NCI-H446 treated with DMSO at 0.1 percent for 48 hours (cell line): ENCODE measurements around the gene TMEM266.

Experiments used
- DNase-seq: peaks from one replicate; lab custom pipeline; 2025; lab: John Stamatoyannopoulos, UW

Gene TMEM266

GRCh38 chr15:76134537-76134936 is 74.8 kb downstream of the TMEM266 start:
- no peak for DNase-seq

GRCh38 chr15:76135516-76135915 is 75.7 kb downstream of the TMEM266 start:
- DNase-seq = no peak

DNA sequence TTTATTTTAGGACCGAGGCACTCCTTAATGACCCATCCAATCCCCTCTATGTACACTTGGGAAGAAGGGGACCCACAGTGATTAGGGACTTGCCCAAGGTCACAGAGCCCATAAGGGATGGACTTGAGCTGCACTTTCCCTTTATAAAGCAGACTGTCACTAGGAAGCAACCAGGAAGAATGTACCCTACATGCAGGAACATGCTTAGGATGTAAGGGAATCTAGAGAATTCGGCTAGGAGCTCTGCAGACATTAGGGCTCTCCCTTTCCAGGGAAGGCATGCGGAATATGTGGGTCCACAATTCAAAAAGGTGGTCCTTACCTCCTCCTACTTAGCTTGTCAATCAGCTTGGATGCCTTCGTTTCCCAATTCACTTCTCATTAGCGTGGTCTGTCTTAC is 78.7 kb downstream of the TMEM266 start:
- DNase-seq = no peak

GRCh38 chr15:76139368-76140073 is 79.7 kb downstream of the TMEM266 start:
- no peak for DNase-seq

DNA sequence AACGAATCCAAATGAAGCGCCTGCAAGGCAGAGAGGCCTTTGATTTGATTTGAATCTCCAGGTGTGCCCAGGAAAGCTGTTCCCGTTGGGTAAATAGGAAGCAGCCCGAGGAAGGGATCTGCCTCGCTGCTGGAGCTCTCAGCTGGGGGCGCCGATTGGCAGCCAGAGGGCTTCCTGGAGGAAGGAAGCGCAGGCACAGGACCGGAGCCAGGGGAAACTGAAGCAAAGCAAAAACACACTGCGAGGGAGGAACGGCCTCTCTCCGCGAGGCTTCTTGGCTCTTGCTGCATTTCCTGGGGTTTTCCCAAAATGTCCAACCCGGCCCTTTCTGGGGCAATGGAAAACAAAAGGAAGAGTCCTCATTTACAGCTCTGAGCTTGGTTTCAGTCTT is 80.3 kb downstream of the TMEM266 start:
- DNase-seq = no peak

GRCh38 chr15:76146812-76147211 is 87.0 kb downstream of the TMEM266 start:
- DNase-seq = no peak

GRCh38 chr15:76147906-76148570 is 88.3 kb downstream of the TMEM266 start:
- DNase-seq = no peak

GRCh38 chr15:76149291-76149915 is 89.6 kb downstream of the TMEM266 start:
- DNase-seq = no peak

DNA sequence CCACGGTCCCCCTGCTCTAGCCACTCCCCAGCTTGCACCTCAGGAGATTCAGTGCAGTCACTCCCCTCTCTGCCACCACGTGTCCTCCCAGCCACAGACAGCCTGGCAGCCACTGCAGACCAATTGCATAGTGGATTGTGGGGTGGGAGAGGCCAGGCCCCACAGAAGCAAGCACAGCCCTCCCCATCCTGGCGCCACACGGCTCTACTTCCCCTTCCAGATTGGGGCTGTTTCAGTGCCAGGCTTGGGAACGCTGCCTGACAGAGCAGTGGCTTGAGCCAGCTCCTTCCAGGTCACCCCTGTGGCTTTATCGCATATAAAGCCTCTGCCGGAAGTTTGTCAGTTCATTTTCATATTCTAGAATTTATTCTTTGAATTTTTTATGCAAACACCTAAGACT is 90.7 kb downstream of the TMEM266 start:
- DNase-seq = peak; percentile 68

DNA sequence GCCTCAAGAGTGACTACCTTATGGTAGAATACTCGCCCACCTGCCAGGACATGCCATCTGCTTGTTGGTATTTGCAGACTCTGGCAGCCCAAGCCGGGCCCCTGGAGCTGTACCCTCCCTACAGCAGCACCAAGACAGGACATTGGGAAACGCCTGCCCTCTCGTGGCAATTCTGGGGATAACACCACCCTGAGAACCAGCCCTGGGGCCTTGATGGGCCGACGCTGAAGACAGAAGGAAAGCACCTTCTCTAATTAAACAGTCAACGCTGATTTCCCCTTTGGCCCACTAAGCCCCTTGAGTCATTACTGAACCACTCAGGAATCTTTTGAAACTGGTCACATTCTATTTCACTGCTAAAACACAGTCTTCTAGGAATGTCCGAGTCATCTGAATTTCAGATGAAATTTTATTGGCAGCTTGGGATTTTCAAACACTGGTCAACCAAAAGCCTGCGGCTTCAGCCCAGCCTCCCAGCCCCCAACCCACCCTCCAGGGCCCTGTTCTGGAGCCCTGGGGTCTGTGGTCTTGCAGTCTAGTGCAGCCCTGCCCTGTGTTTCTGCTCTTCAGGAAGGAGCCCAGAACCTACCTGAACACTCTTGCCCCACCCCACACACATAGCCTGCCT is 91.3 kb downstream of the TMEM266 start:
- DNase-seq = peak; percentile 70

DNA sequence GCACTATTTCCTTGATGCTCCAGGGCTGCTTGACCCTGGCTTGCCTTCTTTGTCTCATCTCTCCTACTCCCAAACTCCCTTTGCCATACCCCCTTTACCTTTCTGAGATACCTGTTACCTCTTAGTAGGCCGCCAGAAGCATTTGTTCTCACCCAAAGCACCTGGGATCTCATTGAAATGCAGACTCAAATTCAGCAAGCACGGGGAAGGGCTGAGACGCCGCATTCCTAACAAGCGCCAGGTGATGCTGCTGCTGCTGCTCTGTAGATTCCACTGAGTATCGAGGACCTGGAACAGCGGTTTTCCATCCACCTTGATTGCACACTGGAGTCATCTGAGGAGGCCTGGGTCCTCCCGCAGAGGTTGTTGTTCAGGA is 91.8 kb downstream of the TMEM266 start:
- no peak for DNase-seq

- DNase-seq = no peak
These were observed 92.4 kb downstream of the TMEM266 start for GRCh38 chr15:76152197-76152596.

- peak; percentile 39 for DNase-seq
These were observed 93.7 kb downstream of the TMEM266 start for GRCh38 chr15:76153241-76154197.

GRCh38 chr15:76155731-76156130 is 95.9 kb downstream of the TMEM266 start:
- no peak for DNase-seq

- DNase-seq = no peak
These were observed 98.4 kb downstream of the TMEM266 start for GRCh38 chr15:76158226-76158625.

DNA sequence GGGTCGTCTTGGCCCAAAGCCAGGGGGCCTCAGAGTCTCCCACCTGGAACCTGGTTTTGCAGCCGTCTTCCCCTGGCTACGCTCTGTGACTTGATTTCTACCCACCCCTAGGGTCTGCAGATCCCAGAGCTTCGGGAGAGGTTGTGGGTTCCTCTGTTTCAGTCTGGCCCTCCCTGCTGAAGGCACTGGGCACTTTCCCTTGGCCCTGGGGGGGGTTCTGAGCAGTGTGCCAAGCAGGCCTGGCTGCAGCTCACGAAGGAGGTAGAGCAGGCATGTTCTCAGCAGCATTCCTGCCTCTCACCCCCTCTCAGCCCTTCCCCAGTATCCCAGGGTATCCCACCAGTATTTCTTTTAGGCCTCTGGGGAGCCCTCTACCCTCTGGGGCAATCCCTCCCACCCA is 99.0 kb downstream of the TMEM266 start:
- DNase-seq = no peak

DNA sequence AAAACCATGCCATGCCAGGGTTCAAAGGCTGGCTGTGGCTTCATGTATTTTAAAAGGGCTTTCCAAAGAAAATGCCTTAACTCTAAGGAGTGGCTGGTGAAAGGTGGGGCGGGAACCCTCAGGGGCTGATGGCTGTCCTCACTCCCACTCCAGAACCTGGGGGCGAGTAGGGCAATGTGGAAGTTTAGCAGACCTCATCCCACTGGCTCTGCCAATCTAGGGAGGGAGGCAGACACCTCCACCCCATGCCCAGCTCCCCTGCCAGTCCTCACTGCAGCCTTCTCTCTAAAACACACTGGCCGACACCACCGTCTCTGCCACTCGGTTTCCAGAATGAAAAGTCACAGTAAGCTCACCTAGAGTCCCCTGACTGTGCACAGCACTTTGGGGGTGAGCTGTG is 99.5 kb downstream of the TMEM266 start:
- no peak for DNase-seq

GRCh38 chr15:76160426-76161152 is 100.8 kb downstream of the TMEM266 start:
- no peak for DNase-seq

DNA sequence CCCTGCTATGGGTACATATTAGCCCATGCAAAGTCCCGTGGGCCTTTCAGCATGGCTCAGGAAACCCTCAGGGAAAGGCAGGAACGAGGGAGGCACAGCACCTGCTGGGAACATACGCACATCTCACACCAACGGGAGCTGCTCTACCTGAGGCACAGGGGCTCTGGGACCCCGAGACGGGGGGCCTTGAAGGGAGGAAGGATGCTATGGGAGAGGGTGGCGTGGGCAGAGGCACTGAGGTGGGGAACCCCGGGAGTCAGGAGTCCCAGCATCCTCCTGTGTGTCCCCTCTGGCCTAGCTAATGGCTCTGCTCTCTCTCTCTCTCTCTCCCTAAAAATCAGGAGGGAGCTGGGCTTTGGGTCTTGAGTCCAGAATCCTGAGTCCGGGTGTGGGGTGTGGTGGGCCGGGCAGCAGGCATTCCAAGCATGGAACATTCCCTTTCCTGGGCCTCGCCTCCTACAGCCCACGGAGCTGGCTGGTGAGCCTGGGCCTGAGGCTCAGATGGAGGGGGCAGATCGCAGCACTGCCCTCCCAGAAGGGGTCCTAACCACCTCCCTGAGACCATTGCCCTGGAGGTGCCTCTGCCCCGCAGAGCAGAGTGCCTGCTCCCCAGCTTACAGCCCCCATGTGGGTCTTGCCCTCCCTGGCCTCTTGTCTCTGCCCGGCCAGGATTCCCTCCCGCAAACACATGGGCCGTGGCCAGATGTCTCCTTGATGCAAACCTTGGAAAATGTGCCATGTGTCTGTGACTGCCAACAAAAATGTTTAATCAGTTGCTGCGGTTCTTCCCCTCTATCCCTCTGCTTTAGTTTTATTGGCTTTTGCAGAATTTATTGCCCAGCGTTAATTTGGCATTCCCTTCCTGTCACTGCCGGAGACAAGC is 101.6 kb downstream of the TMEM266 start:
- no peak for DNase-seq

DNA sequence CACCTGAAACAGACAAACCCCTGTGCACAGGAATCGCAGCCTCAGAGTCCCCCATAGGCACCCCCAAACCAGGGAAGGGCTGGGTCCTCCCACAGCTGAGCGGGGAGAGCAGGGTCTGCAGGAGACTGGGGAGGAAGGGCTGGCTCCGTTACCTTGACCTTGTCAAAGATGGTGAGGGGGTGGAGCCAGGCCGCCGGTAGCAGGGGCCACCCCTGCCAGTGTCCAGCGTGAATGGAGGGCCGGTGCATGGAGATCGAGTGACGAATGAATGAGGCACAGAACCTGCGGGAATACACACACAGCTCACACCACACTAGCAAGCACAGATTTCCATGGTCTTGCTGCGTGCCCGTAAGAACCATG is 102.2 kb downstream of the TMEM266 start:
- DNase-seq = no peak
